NCI-H187 (cell line): ENCODE data around the gene UBE2G1.
"Not testable (repeated sequence)": the region's sequence is repeated elsewhere in the genome, so short reads cannot be mapped to it uniquely, and the experiment has no call there.

ENCODE experiments used
- DNase-seq, 2 experiments: peaks; one replicate each; lab custom pipeline; 2025; lab: John Stamatoyannopoulos, UW

Gene UBE2G1

GRCh38 chr17:4375039-4375748 lies 8.7 kb upstream of the UBE2G1 start:
- no peak for DNase-seq

- no peak for DNase-seq
Observed at GRCh38 chr17:4369557-4370230, 3.2 kb upstream of the UBE2G1 start.

GRCh38 chr17:4368341-4368740 lies 1.9 kb upstream of the UBE2G1 start:
- no peak for DNase-seq

- not testable (repeated sequence) for DNase-seq
Observed at GRCh38 chr17:4367177-4367576, 702 bp upstream of the UBE2G1 start.

- no peak for DNase-seq
Observed at GRCh38 chr17:4365628-4366326, 698 bp downstream of the UBE2G1 start.

- DNase-seq = peak; percentile 55 to 62
Observed at GRCh38 chr17:4365103-4365627, 1.3 kb downstream of the UBE2G1 start.

GRCh38 chr17:4364622-4365041 lies 1.8 kb downstream of the UBE2G1 start:
- DNase-seq = no peak

GRCh38 chr17:4362141-4362540 lies 4.3 kb downstream of the UBE2G1 start:
- no peak for DNase-seq

GRCh38 chr17:4358154-4358553 lies 8.3 kb downstream of the UBE2G1 start:
- DNase-seq = no peak

- no peak for DNase-seq
Observed at GRCh38 chr17:4357671-4358070, 8.8 kb downstream of the UBE2G1 start.

GRCh38 chr17:4357030-4357628 lies 9.3 kb downstream of the UBE2G1 start:
- DNase-seq = no peak

GRCh38 chr17:4354862-4355514 lies 11.5 kb downstream of the UBE2G1 start:
- DNase-seq = no peak

GRCh38 chr17:4354206-4354605 lies 12.3 kb downstream of the UBE2G1 start:
- no peak for DNase-seq

- not testable (repeated sequence) for DNase-seq
Observed at GRCh38 chr17:4350214-4350613, 16.3 kb downstream of the UBE2G1 start.

GRCh38 chr17:4345581-4346252 lies 20.8 kb downstream of the UBE2G1 start:
- no peak for DNase-seq

- DNase-seq = no peak
Observed at GRCh38 chr17:4344926-4345325, 21.5 kb downstream of the UBE2G1 start.

GRCh38 chr17:4342535-4342934 lies 23.9 kb downstream of the UBE2G1 start:
- DNase-seq = no peak

GRCh38 chr17:4341616-4341977 lies 24.9 kb downstream of the UBE2G1 start:
- no peak for DNase-seq

GRCh38 chr17:4340914-4341615 lies 25.4 kb downstream of the UBE2G1 start:
- no peak for DNase-seq

GRCh38 chr17:4334776-4335584 lies 31.5 kb downstream of the UBE2G1 start:
- no peak for DNase-seq
